ENCODE measurements around the gene DLG3.

Gene DLG3

GRCh38 chrX:70466968-70467367, 22.3 kb downstream of the DLG3 start:
- H3K27ac ChIP-seq: no peak overlapping the region
- TF ChIP-seq ZFX (IDR thresholded peaks at IDR 0.05): no peak
- no peak for TF ChIP-seq CTCF (conservative IDR thresholded peaks at IDR 0.05)

GRCh38 chrX:70468709-70469108, 24.1 kb downstream of the DLG3 start:
- no peak overlapping the region for H3K27ac ChIP-seq
- TF ChIP-seq CTCF (conservative IDR thresholded peaks at IDR 0.05) (no peak), ZFX (IDR thresholded peaks at IDR 0.05) (no peak)

GRCh38 chrX:70470850-70471289, 26.2 kb downstream of the DLG3 start:
- TF ChIP-seq ZFX (IDR thresholded peaks at IDR 0.05) (no peak), CTCF (conservative IDR thresholded peaks at IDR 0.05) (no peak)
- H3K27ac ChIP-seq: no peak overlapping the region

GRCh38 chrX:70476166-70476933, 31.7 kb downstream of the DLG3 start:
- H3K27ac ChIP-seq: no peak overlapping the region
- TF ChIP-seq CTCF (conservative IDR thresholded peaks at IDR 0.05) (no peak), ZFX (IDR thresholded peaks at IDR 0.05) (no peak)

GRCh38 chrX:70476934-70477733, 32.5 kb downstream of the DLG3 start:
- peak overlapping the region; percentile 65 for H3K27ac ChIP-seq
- TF ChIP-seq CTCF (conservative IDR thresholded peaks at IDR 0.05): no peak

GRCh38 chrX:70477734-70478075, 33.1 kb downstream of the DLG3 start:
- TF ChIP-seq ZFX (IDR thresholded peaks at IDR 0.05): no peak
- H3K27ac ChIP-seq: peak overlapping the region; percentile 65

- peak overlapping the region; percentile 81 for H3K27ac ChIP-seq
- TF ChIP-seq ZFX (IDR thresholded peaks at IDR 0.05): no peak
- TF ChIP-seq CTCF (conservative IDR thresholded peaks at IDR 0.05): no peak
Measured at GRCh38 chrX:70478526-70479245, 34.1 kb downstream of the DLG3 start.
